ENCODE results near the gene ATP6V0D1. TPM values are rescaled to one million over a fixed set of nuclear protein-coding genes. Genes with fewer than 3 reads are reported as not detected.
"Not testable (repeated sequence)": the region's sequence is repeated elsewhere in the genome, so short reads cannot be mapped to it uniquely, and the experiment has no call there.

The ATP6V0D1 gene
- total RNA-seq, 3 donors from 2014 or later = 152 to 253 (median 228) TPM

- no peak for ATAC-seq
- no peaks in the 10 kb centered on the region for H3K36me3 ChIP-seq (ENCODE audit: low read depth)
- DNase-seq = no peak
- H3K4me3 ChIP-seq = no peak overlapping the region
- intact Hi-C loops (cut with DNase I, micrococcal nuclease) = no loop called here
- no peak for TF ChIP-seq CTCF (IDR thresholded peaks at IDR 0.05)
- no peaks in the 10 kb centered on the region for H3K9me3 ChIP-seq
- no peaks in the 10 kb centered on the region for H3K4me1 ChIP-seq (ENCODE audit: low read depth)
Measured at GRCh38 chr16:67489401-67490083, 8.6 kb upstream of the ATP6V0D1 start.

- H3K9me3 ChIP-seq; H3K4me1 ChIP-seq (ENCODE audit: low read depth); H3K36me3 ChIP-seq (ENCODE audit: low read depth); DNase-seq; ATAC-seq; H3K4me3 ChIP-seq; intact Hi-C loops (cut with DNase I, micrococcal nuclease): not testable (repeated sequence)
Measured at GRCh38 chr16:67487561-67487960, 6.6 kb upstream of the ATP6V0D1 start.

- DNase-seq (no peak), ATAC-seq (no peak)
- Histone ChIP-seq H3K4me3 (no peak overlapping the region), H3K36me3 (ENCODE audit: low read depth) (no peaks in the 10 kb centered on the region), H3K4me1 (ENCODE audit: low read depth) (peaks cover 10% of the 10 kb centered on the region), H3K9me3 (no peaks in the 10 kb centered on the region)
- intact Hi-C loops (cut with DNase I, micrococcal nuclease) = no loop called here
- no peak for TF ChIP-seq CTCF (IDR thresholded peaks at IDR 0.05)
Measured at GRCh38 chr16:67486805-67487204, 5.8 kb upstream of the ATP6V0D1 start.

- intact Hi-C loops (cut with DNase I, micrococcal nuclease) = no loop called here
- TF ChIP-seq CTCF (IDR thresholded peaks at IDR 0.05) = no peak
- no peaks in the 10 kb centered on the region for H3K9me3 ChIP-seq
- ATAC-seq = no peak
- peaks cover 4% of the 10 kb centered on the region for H3K36me3 ChIP-seq (ENCODE audit: low read depth)
- no peak for DNase-seq
- no peak overlapping the region for H3K4me3 ChIP-seq
- peaks cover 27% of the 10 kb centered on the region for H3K4me1 ChIP-seq (ENCODE audit: low read depth)
Measured at GRCh38 chr16:67483731-67484525, 3.0 kb upstream of the ATP6V0D1 start.

- no peak for ATAC-seq
Measured at GRCh38 chr16:67483150-67483549, 2.2 kb upstream of the ATP6V0D1 start, which contains the start of gene AGRP. AGRP (minus strand) TSS chr16:67483547; CDS start chr16:67483398, 149 bp downstream.

More at GRCh38 chr16:67483150-67483549, 2.2 kb upstream of the ATP6V0D1 start, which contains the start of gene AGRP:
- no peaks in the 10 kb centered on the region for H3K9me3 ChIP-seq
- peaks cover 32% of the 10 kb centered on the region for H3K4me1 ChIP-seq (ENCODE audit: low read depth)
- peak in 1 of 3 donors; percentile 55 for DNase-seq
- TF ChIP-seq CTCF (IDR thresholded peaks at IDR 0.05) = no peak
- peaks cover 4% of the 10 kb centered on the region for H3K36me3 ChIP-seq (ENCODE audit: low read depth)
- intact Hi-C loops (cut with DNase I, micrococcal nuclease) = no loop called here
- no peak within 1 kb of the TSS for H3K4me3 ChIP-seq

All from mucosa of descending colon (tissue), 3 donors.